PC-3 (cell line): Measurements from ENCODE around the gene COMT. TPM values are rescaled to one million over a fixed set of nuclear protein-coding genes. Genes with fewer than 3 reads are reported as not detected.

Source experiments
- ATAC-seq: fragments of 200-7000 bp; cut with Tn5 transposase; 2 replicates; pipeline ENCODE4 v1.9.1; 2020; ENCODE audit warnings: mild to moderate bottlenecking, moderate library complexity
- BruUV-seq: library from RNA; stranded (reverse); fragments of 400-500 nt; replicated peaks from 2 replicates; lab custom pipeline; 2021; lab: Mats Ljungman, UMichigan
- CTCF ChIA-PET: fragments of 300-600 bp; sonication (Branson Sonifier 250); formaldehyde crosslinking; loops from one replicate; lab custom pipeline; 2022; ENCODE audit warnings: antibody characterized with exemption; lab: Charles Lee
- POLR2A ChIA-PET: fragments of 300-600 bp; sonication (Branson Sonifier 250); formaldehyde crosslinking; loops from one replicate; lab custom pipeline; 2022; ENCODE audit warnings: antibody characterized with exemption; ENCODE audit not compliant: unreplicated experiment; lab: Charles Lee
- DNase-seq: peaks from one replicate; pipeline ENCODE4 v3.0.0-alpha.2; 2015
- H2AFZ ChIP-seq: fragments of 300-600 bp; sonication (generic); 2 replicates; pipeline ENCODE4 v1.6.0; 2016; ENCODE audit warnings: antibody characterized with exemption, low read length
- H3F3A ChIP-seq: fragments of 300-600 bp; sonication (generic); one replicate; pipeline ENCODE4 v1.6.0; 2017; ENCODE audit warnings: antibody characterized with exemption, low read length, control low read depth, mild to moderate bottlenecking; ENCODE audit not compliant: unreplicated experiment
- H3K27ac ChIP-seq: fragments of 300-600 bp; sonication (generic); 2 replicates; pipeline ENCODE4 v1.5.1; 2016; ENCODE audit warnings: mild to moderate bottlenecking, low read length
- H3K27me3 ChIP-seq: fragments of 300-600 bp; sonication (generic); 2 replicates; pipeline ENCODE4 v1.6.1; 2016; ENCODE audit warnings: low read length, mixed read lengths
- H3K36me3 ChIP-seq: fragments of 300-600 bp; sonication (generic); 2 replicates; pipeline ENCODE4 v1.6.1; 2016; ENCODE audit warnings: low read depth, mixed run types, low read length, mixed read lengths
- H3K4me1 ChIP-seq: fragments of 300-600 bp; sonication (generic); 2 replicates; pipeline ENCODE4 v1.5.1; 2016; ENCODE audit warnings: low read length; ENCODE audit not compliant: insufficient read depth
- H3K4me2 ChIP-seq: fragments of 300-600 bp; sonication (generic); 2 replicates; pipeline ENCODE4 v1.6.0; 2016; ENCODE audit warnings: low read length
- H3K4me3 ChIP-seq: fragments of 300-600 bp; sonication (generic); 2 replicates; pipeline ENCODE4 v1.5.1; 2016; ENCODE audit warnings: mild to moderate bottlenecking, low read length, mixed read lengths
- H3K79me2 ChIP-seq: fragments of 300-600 bp; sonication (generic); 2 replicates; pipeline ENCODE4 v1.6.1; 2017; ENCODE audit warnings: low read length, mixed read lengths
- H3K9ac ChIP-seq: fragments of 300-600 bp; sonication (generic); 2 replicates; pipeline ENCODE4 v1.6.0; 2016; ENCODE audit warnings: mild to moderate bottlenecking, low read length
- H3K9me2 ChIP-seq: fragments of 300-600 bp; sonication (generic); replicated peaks from 2 replicates; pipeline ENCODE4 v1.6.1; 2016; ENCODE audit warnings: mixed run types, low read length, mixed read lengths
- H3K9me3 ChIP-seq: fragments of 300-600 bp; sonication (generic); 2 replicates; pipeline ENCODE4 v1.6.1; 2016; ENCODE audit warnings: low read length, mixed read lengths
- H4K20me1 ChIP-seq: fragments of 300-600 bp; sonication (generic); 2 replicates; pipeline ENCODE4 v1.6.1; 2016; ENCODE audit warnings: low read length, mixed read lengths
- CTCF ChIP-seq: fragments of 300-600 bp; sonication (generic); conservative IDR thresholded peaks from 2 replicates; pipeline ENCODE4 v1.5.1; 2017; ENCODE audit warnings: antibody characterized with exemption, low read depth, mild to moderate bottlenecking, low read length
- EZH2 ChIP-seq: fragments of 300-600 bp; sonication (generic); IDR thresholded peaks from one replicate; pipeline ENCODE4 v1.6.1; 2017; ENCODE audit warnings: antibody characterized with exemption, mild to moderate bottlenecking, low read length; ENCODE audit not compliant: unreplicated experiment
- EZH2phosphoT487 ChIP-seq: fragments of 300-600 bp; sonication (generic); IDR thresholded peaks from 2 replicates; pipeline ENCODE4 v1.6.1; 2018; ENCODE audit warnings: mild to moderate bottlenecking, antibody characterized with exemption, low read length, borderline replicate concordance
- intact Hi-C: fragments of 100-400 bp; cut with micrococcal nuclease; formaldehyde crosslinking; loops from 2 replicates; pipeline ENCODE4 v1.9.0; 2023
- total RNA-seq: library from RNA; depleted of rRNA; stranded (reverse); fragments of >200 nt; gene quantifications from 2 replicates; pipeline ENCODE4 v1.2.3, GENCODE V29; 2014

Gene COMT
- total RNA-seq, 1 experiment from 2014 or later = 204 TPM

GRCh38 chr22:19992481-19992911 lies 50.9 kb downstream of the COMT start:
- BruUV-seq = no TSS peak
- H3K9me3 ChIP-seq = no peaks in the 10 kb centered on the region
- no peaks in the 10 kb centered on the region for H3K9me2 ChIP-seq
- intact Hi-C loops = no loop called here
- no peaks in the 10 kb centered on the region for H3K79me2 ChIP-seq
- H3K4me3 ChIP-seq = no peak overlapping the region
- ChIA-PET CTCF (no interaction called here), POLR2A (no interaction called here)
- TF ChIP-seq EZH2 = no peak
- no peak for TF ChIP-seq EZH2phosphoT487
- no peak for TF ChIP-seq CTCF
- no peak for ATAC-seq
- no peak overlapping the region for H2AFZ ChIP-seq
- no peak overlapping the region for H3K4me2 ChIP-seq
- H3K27ac ChIP-seq = no peak overlapping the region
- no peak overlapping the region for H3K9ac ChIP-seq
- no peaks in the 10 kb centered on the region for H3K4me1 ChIP-seq
- no peaks in the 10 kb centered on the region for H3K36me3 ChIP-seq
- no peaks in the 10 kb centered on the region for H3K27me3 ChIP-seq
- no peak for DNase-seq
- no peaks in the 10 kb centered on the region for H4K20me1 ChIP-seq
- no peaks in the 10 kb centered on the region for H3F3A ChIP-seq

DNA sequence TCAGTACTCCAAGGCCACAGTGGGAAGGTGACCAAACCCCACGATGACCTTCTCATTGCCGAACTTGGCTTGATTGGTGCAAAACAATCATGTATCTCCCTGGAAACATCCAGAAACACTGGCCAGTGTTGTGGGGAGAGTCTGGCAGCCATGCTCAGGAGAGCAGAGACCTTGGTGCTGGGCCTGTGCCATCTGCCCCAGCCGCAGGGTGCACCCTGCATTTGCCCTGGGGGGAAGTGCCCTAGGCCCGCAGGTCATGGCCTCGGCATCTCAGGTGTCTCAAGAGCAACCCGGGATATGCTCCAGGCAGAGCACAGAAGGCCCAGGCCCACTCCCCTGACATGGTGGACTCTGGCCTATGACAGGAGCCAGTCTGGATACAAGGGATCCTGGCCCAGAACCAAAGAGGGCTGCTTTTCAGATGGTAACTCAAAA lies 51.4 kb downstream of the COMT start:
- Histone ChIP-seq H3K27me3 (no peaks in the 10 kb centered on the region), H3F3A (no peaks in the 10 kb centered on the region), H3K36me3 (no peaks in the 10 kb centered on the region), H3K4me3 (no peak overlapping the region), H4K20me1 (no peaks in the 10 kb centered on the region), H3K9me2 (no peaks in the 10 kb centered on the region), H2AFZ (no peak overlapping the region), H3K27ac (no peak overlapping the region), H3K4me2 (no peak overlapping the region), H3K4me1 (no peaks in the 10 kb centered on the region), H3K9ac (no peak overlapping the region), H3K9me3 (no peaks in the 10 kb centered on the region), H3K79me2 (no peaks in the 10 kb centered on the region)
- no peak for DNase-seq
- ChIA-PET CTCF (no interaction called here), POLR2A (no interaction called here)
- BruUV-seq = no TSS peak
- ATAC-seq = no peak
- intact Hi-C loops = no loop called here
- TF ChIP-seq EZH2 (no peak), CTCF (no peak), EZH2phosphoT487 (no peak)

DNA sequence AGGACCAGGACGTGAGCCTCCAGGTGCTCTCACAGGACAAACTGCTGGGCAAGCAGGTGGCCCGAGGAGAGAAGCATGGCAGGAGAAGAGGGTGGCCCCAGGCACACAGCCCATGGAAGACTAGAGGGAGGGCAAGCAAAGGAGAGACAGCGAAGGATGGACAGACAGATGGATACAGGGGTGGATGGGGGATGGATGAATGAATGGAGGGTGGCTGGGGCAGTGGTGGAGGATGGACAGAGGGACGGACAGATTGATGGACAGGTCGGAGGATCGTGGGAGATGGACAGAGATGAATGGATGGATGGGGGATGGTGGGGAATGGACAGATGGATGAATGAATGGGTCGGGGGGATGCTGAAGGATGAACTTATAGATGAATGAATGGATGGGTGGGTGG lies 52.4 kb downstream of the COMT start:
- POLR2A ChIA-PET = no interaction called here
- Histone ChIP-seq H3K4me3 (no peak overlapping the region), H3K9me2 (no peaks in the 10 kb centered on the region), H4K20me1 (no peaks in the 10 kb centered on the region), H3K4me2 (no peak overlapping the region), H3K9ac (no peak overlapping the region), H3F3A (no peaks in the 10 kb centered on the region), H3K27me3 (no peaks in the 10 kb centered on the region), H3K79me2 (no peaks in the 10 kb centered on the region), H2AFZ (no peak overlapping the region), H3K27ac (no peak overlapping the region), H3K4me1 (no peaks in the 10 kb centered on the region), H3K9me3 (no peaks in the 10 kb centered on the region), H3K36me3 (no peaks in the 10 kb centered on the region)
- no TSS peak for BruUV-seq
- TF ChIP-seq CTCF (no peak), EZH2 (no peak), EZH2phosphoT487 (no peak)
- DNase-seq (no peak), ATAC-seq (no peak)
- intact Hi-C loops = no loop called here
- CTCF ChIA-PET = no interaction called here
